SU-DHL-6 (cell line): Measurements from ENCODE around the gene HNRNPAB.

Experiments
- CTCF ChIP-seq: fragments of 200-600 bp; sonication (generic); IDR thresholded peaks from one replicate; pipeline ENCODE4 v1.5.1; 2017; ENCODE audit warnings: antibody characterized with exemption, mild to moderate bottlenecking, low read length, moderate library complexity; ENCODE audit not compliant: insufficient read depth, poor library complexity, severe bottlenecking
- EZH2phosphoT487 ChIP-seq: fragments of 200-600 bp; sonication (generic), shearing (Covaris generic); conservative IDR thresholded peaks from 2 replicates; pipeline ENCODE4 v1.6.1; 2018; ENCODE audit warnings: mild to moderate bottlenecking, antibody characterized with exemption, low read length, moderate library complexity, mixed read lengths

DNA sequence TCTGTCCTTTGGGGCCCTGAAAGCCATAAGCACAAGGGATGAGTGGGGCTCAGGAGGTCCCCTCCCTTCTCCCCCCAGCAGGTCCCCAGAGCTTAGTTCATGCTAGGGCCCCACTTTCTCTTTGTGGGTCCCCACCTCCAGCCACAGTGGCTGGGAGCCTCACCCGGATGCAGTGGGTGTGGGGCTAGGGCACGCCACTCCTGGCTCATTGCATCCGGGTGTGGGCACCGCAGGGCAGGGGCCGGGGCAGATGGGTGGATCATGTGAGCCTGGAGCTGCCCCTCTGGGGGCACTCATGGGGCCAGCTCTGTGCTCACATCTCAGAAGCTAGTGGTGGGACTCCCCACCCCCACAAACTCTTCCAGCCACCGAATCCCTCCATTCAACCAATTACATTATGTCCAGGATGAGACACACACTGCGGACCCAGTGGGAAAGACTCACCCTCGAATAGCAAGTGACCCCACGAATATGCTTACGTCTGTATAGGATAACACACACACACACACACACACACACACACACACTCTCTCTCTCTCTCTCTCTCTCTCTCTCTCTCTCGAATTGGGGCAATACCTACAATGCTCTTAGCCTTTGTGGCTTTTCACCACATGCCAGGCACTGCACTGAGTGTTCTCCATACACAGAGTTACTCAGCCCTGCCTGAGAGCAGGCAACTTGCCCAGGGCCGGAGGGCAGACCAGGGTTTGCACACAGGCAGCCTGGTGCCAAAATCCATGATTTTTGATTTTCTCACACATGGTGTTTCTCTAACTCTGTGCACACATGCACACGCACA is 45.1 kb downstream of the HNRNPAB start:
- TF ChIP-seq CTCF (no peak), EZH2phosphoT487 (no peak)
